WI38 (cell line): Measurements from ENCODE around the gene DIO3.

Source experiments
- H3K4me3 ChIP-seq: 2 replicates; pipeline ENCODE4 v1.5.1; 2011; ENCODE audit warnings: low read depth, mild to moderate bottlenecking, control low read depth, low read length
- TF ChIP-seq, protein P1 (sequence below): IDR thresholded peaks from 2 replicates; pipeline ENCODE4 v1.5.1; 2012; ENCODE audit warnings: low read depth, mild to moderate bottlenecking, control low read depth, low read length

Gene DIO3

GRCh38 chr14:101559624-101560533, 1.4 kb upstream of the DIO3 start:
- TF ChIP-seq, protein P1, sequence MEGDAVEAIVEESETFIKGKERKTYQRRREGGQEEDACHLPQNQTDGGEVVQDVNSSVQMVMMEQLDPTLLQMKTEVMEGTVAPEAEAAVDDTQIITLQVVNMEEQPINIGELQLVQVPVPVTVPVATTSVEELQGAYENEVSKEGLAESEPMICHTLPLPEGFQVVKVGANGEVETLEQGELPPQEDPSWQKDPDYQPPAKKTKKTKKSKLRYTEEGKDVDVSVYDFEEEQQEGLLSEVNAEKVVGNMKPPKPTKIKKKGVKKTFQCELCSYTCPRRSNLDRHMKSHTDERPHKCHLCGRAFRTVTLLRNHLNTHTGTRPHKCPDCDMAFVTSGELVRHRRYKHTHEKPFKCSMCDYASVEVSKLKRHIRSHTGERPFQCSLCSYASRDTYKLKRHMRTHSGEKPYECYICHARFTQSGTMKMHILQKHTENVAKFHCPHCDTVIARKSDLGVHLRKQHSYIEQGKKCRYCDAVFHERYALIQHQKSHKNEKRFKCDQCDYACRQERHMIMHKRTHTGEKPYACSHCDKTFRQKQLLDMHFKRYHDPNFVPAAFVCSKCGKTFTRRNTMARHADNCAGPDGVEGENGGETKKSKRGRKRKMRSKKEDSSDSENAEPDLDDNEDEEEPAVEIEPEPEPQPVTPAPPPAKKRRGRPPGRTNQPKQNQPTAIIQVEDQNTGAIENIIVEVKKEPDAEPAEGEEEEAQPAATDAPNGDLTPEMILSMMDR, result no peak
- H3K4me3 ChIP-seq, result no peak overlapping the region

DNA sequence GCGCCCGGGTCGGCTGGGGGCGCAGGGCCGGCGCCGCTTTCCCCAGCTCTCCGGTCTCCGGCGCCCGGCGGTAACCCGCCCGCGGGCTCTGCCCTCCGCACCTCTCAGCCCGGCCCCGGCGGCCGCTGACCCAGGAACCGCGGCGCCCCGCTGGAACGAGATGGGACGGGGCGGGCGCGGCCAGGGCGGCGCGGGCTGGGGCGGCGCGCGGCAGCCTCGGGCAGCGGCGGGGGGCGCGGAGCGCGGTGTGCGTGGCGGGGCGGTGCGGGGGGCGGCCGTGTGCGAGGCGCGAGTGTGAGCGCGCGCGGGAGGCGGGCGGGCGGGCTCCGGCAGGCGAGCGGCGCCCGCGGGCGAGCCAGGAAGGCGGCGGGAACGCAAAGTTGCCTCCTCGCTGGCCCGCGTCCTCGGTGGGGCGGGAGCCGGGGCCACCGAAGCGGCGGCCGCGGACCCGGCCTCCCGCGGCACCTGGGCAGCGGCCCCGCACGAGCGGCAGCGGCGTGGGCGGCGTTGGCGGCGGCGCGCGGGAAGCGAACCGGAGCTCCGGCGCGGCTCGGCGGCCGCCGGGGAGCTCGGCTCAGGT, 671 bp upstream of the DIO3 start:
- H3K4me3 ChIP-seq, result no peak overlapping the region
- TF ChIP-seq, protein P1, result no peak

DNA sequence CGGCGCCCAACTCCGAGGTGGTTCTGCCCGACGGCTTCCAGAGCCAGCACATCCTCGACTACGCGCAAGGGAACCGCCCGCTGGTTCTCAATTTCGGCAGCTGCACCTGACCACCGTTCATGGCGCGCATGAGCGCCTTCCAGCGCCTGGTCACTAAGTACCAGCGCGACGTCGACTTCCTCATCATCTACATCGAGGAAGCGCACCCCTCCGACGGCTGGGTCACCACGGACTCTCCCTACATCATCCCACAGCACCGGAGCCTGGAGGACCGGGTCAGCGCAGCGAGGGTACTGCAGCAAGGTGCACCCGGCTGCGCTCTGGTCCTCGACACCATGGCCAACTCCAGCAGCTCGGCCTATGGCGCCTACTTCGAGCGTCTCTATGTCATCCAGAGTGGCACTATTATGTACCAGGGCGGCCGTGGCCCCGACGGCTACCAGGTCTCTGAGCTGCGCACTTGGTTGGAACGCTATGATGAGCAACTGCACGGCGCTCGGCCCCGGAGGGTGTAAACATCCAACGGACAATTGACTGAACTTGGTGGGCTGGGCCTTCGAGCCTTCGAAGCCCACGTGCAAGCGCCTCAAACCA, 699 bp downstream of the DIO3 start:
- H3K4me3 ChIP-seq, result no peak overlapping the region
- TF ChIP-seq, protein P1, result no peak

DNA sequence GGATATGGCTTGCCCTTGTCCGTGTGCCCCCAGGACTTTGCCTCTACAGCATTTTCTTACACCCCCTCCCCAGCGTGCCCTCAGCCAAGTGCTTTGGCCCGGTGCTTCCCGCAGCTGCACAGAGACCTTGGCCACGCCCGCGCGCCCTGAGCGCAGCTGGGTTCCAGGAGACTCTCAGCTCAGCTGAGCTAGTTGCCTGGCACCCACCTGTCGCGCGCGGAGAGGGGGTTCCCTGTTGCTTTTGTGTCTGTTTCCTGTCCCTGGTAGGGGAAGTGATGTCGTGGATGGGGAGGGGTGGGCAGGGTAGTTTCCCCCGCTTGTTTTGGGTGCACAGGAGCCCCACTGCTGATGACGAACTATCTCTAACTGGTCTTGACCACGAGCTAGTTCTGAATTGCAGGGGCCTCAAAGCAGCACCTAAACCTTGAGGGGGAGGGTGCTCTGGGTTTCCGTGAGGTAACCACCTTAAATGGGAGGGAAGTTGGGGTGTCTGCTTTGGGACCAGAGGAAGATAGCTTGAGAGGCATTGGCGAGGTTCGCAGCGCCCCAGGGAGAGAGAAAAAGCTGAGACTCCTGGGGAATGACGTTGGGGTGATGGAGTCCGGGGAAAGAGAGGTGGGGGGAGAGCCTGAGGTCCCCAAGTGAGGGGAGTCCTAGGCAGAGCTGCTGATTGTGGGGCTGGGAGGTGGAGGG, 1.5 kb downstream of the DIO3 start:
- TF ChIP-seq, protein P1, result no peak
- H3K4me3 ChIP-seq, result no peak overlapping the region

GRCh38 chr14:101563352-101563653, 2.0 kb downstream of the DIO3 start:
- no peak overlapping the region for H3K4me3 ChIP-seq
- TF ChIP-seq, protein P1, result no peak

GRCh38 chr14:101563654-101564443, 2.6 kb downstream of the DIO3 start:
- no peak overlapping the region for H3K4me3 ChIP-seq
- TF ChIP-seq, protein P1, result no peak
